ENCODE data around the gene SHTN1.

SHTN1 gene

GRCh38 chr10:116870949-116871348 lies 134.0 kb downstream of the SHTN1 start:
- Histone ChIP-seq H3K36me3 (ENCODE audit: control insufficient read depth, low read length) (no peaks in the 10 kb centered on the region), H3K4me2 (ENCODE audit: low read length) (no peak overlapping the region), H3K4me3 (ENCODE audit: low read length) (no peak overlapping the region), H4K20me1 (ENCODE audit: control insufficient read depth, insufficient read depth, low read depth, low read length) (no peaks in the 10 kb centered on the region), H3K9me2 (replicated peaks; ENCODE audit: control insufficient read depth, low read length) (no peaks in the 10 kb centered on the region), H3K4me1 (ENCODE audit: control insufficient read depth, low read length) (no peaks in the 10 kb centered on the region), H3K9me3 (ENCODE audit: control insufficient read depth, insufficient read depth, low read length) (no peaks in the 10 kb centered on the region), H3K27me3 (ENCODE audit: control insufficient read depth, low read length) (peaks cover 4% of the 10 kb centered on the region; the same call in 1 of the 2 replicates), H3K79me2 (ENCODE audit: control insufficient read depth, low read length) (no peaks in the 10 kb centered on the region), H3F3A (ENCODE audit: control insufficient read depth, insufficient read depth) (no peaks in the 10 kb centered on the region), H3K27ac (ENCODE audit: low read depth, low read length) (no peak overlapping the region)
- TF ChIP-seq CTCF (IDR thresholded peaks at IDR 0.05; ENCODE audit: low read depth, low read length, poor library complexity, severe bottlenecking) (no peak), EZH2phosphoT487 (IDR thresholded peaks at IDR 0.05; ENCODE audit: borderline replicate concordance, low read length) (no peak)

DNA sequence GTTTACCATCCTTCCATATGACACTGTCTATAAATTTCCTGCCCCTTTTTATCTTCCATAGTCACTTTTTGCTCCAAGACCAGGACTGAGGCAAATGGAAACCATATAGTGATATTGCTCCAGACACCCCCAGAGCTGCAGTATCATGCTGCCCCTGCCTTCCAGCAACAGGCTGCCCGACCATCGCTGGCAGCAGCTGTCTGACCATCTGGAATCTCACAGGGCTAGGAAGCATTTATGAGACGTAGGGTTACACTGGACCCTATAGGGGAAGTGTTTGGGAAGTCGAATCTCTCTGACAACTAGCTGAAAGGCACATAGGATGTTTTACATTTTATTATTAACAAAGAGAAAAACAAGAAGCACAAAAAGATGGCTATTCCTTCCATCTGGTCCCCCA lies 136.3 kb downstream of the SHTN1 start:
- Histone ChIP-seq H3K36me3 (ENCODE audit: control insufficient read depth, low read length) (no peaks in the 10 kb centered on the region), H3K4me2 (ENCODE audit: low read length) (no peak overlapping the region), H3K9me2 (replicated peaks; ENCODE audit: control insufficient read depth, low read length) (no peaks in the 10 kb centered on the region), H3K79me2 (ENCODE audit: control insufficient read depth, low read length) (no peaks in the 10 kb centered on the region), H3K4me3 (ENCODE audit: low read length) (no peak overlapping the region), H3K27ac (ENCODE audit: low read depth, low read length) (no peak overlapping the region), H3F3A (ENCODE audit: control insufficient read depth, insufficient read depth) (no peaks in the 10 kb centered on the region), H4K20me1 (ENCODE audit: control insufficient read depth, insufficient read depth, low read depth, low read length) (no peaks in the 10 kb centered on the region), H3K27me3 (ENCODE audit: control insufficient read depth, low read length) (peaks cover 4% of the 10 kb centered on the region; the same call in 1 of the 2 replicates), H3K4me1 (ENCODE audit: control insufficient read depth, low read length) (no peaks in the 10 kb centered on the region), H3K9me3 (ENCODE audit: control insufficient read depth, insufficient read depth, low read length) (no peaks in the 10 kb centered on the region)
- TF ChIP-seq CTCF (IDR thresholded peaks at IDR 0.05; ENCODE audit: low read depth, low read length, poor library complexity, severe bottlenecking) = no peak
- TF ChIP-seq EZH2phosphoT487 (IDR thresholded peaks at IDR 0.05; ENCODE audit: borderline replicate concordance, low read length) = no peak

DNA sequence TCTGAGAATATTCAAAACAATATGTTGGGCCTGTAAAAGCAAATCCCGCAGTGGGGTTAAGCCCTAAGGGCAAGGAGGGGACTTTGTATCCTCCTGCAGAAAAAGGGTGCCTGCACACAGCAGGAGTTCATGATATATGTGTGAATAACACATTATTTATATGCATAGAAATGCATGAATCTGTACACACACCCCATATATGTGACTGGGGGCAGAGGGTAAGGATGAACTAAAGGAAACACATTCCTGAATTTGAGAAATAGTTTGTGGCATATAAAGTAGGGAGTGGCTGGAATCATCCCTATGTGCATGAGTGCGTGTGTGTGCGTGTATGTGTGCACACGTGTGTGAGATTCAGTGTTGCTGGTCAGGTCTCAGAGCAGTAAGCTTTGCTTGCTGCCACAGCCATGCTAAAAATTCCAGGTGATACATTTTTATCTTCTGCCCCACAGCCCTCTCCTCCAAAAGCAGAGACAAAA lies 136.8 kb downstream of the SHTN1 start:
- H3K36me3 ChIP-seq (ENCODE audit: control insufficient read depth, low read length) = no peaks in the 10 kb centered on the region
- H3K4me2 ChIP-seq (ENCODE audit: low read length) = no peak overlapping the region
- no peaks in the 10 kb centered on the region for H3K27me3 ChIP-seq (ENCODE audit: control insufficient read depth, low read length)
- no peaks in the 10 kb centered on the region for H3K9me3 ChIP-seq (ENCODE audit: control insufficient read depth, insufficient read depth, low read length)
- TF ChIP-seq CTCF (IDR thresholded peaks at IDR 0.05; ENCODE audit: low read depth, low read length, poor library complexity, severe bottlenecking) = no peak
- no peak for TF ChIP-seq EZH2phosphoT487 (IDR thresholded peaks at IDR 0.05; ENCODE audit: borderline replicate concordance, low read length)
- no peaks in the 10 kb centered on the region for H3K4me1 ChIP-seq (ENCODE audit: control insufficient read depth, low read length)
- no peak overlapping the region for H3K4me3 ChIP-seq (ENCODE audit: low read length)
- H3F3A ChIP-seq (ENCODE audit: control insufficient read depth, insufficient read depth) = no peaks in the 10 kb centered on the region
- H3K9me2 ChIP-seq (replicated peaks; ENCODE audit: control insufficient read depth, low read length) = no peaks in the 10 kb centered on the region
- no peaks in the 10 kb centered on the region for H4K20me1 ChIP-seq (ENCODE audit: control insufficient read depth, insufficient read depth, low read depth, low read length)
- H3K79me2 ChIP-seq (ENCODE audit: control insufficient read depth, low read length) = no peaks in the 10 kb centered on the region
- H3K27ac ChIP-seq (ENCODE audit: low read depth, low read length) = no peak overlapping the region

Measured in DOHH2 (cell line).